A549 (cell line): Measurements from ENCODE around the gene SPPL2C. TPM values are rescaled to one million over a fixed set of nuclear protein-coding genes. Genes with fewer than 3 reads are reported as not detected.

Experiments used
- ATAC-seq, 2 experiments: fragments of 200-7000 bp in 1 of 2; fragments of >200 bp in 1 of 2; cut with Nextera tagmentation in 1 of 2; cut with Tn5 transposase in 1 of 2; 3 replicates each; pipeline versions ENCODE4 v1.8.0 to v1.9.1; 2018 to 2020; ENCODE audit warnings: mild to moderate bottlenecking in 1 of 2, moderate library complexity in 1 of 2
- CTCF ChIA-PET: fragments of 300-600 bp; sonication (Branson Sonifier 250); formaldehyde crosslinking; extraction: SDS; loops from one replicate; lab custom pipeline; 2021; ENCODE audit warnings: antibody characterized with exemption, inconsistent platforms; lab: Yijun Ruan, JAX
- POLR2A ChIA-PET: fragments of 350-600 bp; formaldehyde crosslinking; extraction: SDS; loops from one replicate; lab custom pipeline; 2021; ENCODE audit warnings: antibody characterized with exemption, inconsistent platforms; lab: Yijun Ruan, JAX
- DNase-seq, 2 experiments: peaks; one replicate each; pipeline versions ENCODE4 v3.0.0 to v3.0.0-alpha.2; 2011 to 2016; ENCODE audit warnings: low read depth in 1 of 2, low spot score in 1 of 2
- FAIRE-seq: peaks from 2 replicates; lab custom pipeline; 2011; peaks lifted over from hg19 to GRCh38; lab: Jason Lieb, UNC
- H3K27ac ChIP-seq, 2 experiments: fragments of >200 bp; sonication (Bioruptor Twin); formaldehyde crosslinking; 3 replicates each; pipeline ENCODE4 v1.5.1; 2016 to 2017
- H3K4me1 ChIP-seq: fragments of >200 bp; sonication (Bioruptor Twin); formaldehyde crosslinking; 3 replicates; pipeline ENCODE4 v1.6.1; 2016
- H3K4me2 ChIP-seq: fragments of >200 bp; sonication (Bioruptor Twin); formaldehyde crosslinking; 3 replicates; pipeline ENCODE4 v1.6.1; 2016
- H3K4me3 ChIP-seq: fragments of >200 bp; sonication (Bioruptor Twin); formaldehyde crosslinking; 3 replicates; pipeline ENCODE4 v1.5.1; 2016
- H3K9me3 ChIP-seq: fragments of >200 bp; sonication (Bioruptor Twin); formaldehyde crosslinking; 3 replicates; pipeline ENCODE4 v1.6.1; 2016
- BCL3 ChIP-seq: fragments of >200 bp; sonication (Bioruptor Twin); formaldehyde crosslinking; IDR thresholded peaks from 3 replicates; pipeline ENCODE4 v1.6.1; 2016
- BHLHE40 ChIP-seq: IDR thresholded peaks from 2 replicates; pipeline ENCODE4 v1.6.1; 2012; ENCODE audit warnings: low read depth, low read length, inconsistent platforms
- CHD4 ChIP-seq: fragments of 200-600 bp; sonication (generic); IDR thresholded peaks from 2 replicates; pipeline ENCODE4 v1.6.1; 2016; ENCODE audit warnings: antibody characterized with exemption, mild to moderate bottlenecking, borderline replicate concordance
- E2F6 ChIP-seq: IDR thresholded peaks from 2 replicates; pipeline ENCODE4 v1.6.1; 2012; ENCODE audit warnings: low read depth, borderline replicate concordance
- EHF ChIP-seq: fragments of 250-450 bp; sonication (Bioruptor Pico); IDR thresholded peaks from 2 replicates; pipeline ENCODE4 v1.5.0; 2020; ENCODE audit warnings: mild to moderate bottlenecking
- EHMT2 ChIP-seq: fragments of 200-600 bp; sonication (generic); IDR thresholded peaks from 2 replicates; pipeline ENCODE4 v1.6.1; 2016; ENCODE audit warnings: antibody characterized with exemption, low read depth, mild to moderate bottlenecking, moderate library complexity
- ELK1 ChIP-seq: fragments of 150-350 bp; IDR thresholded peaks from 2 replicates; pipeline ENCODE4 v1.6.1; 2014; ENCODE audit warnings: low read depth, mild to moderate bottlenecking, low read length
- FOSB ChIP-seq: fragments of 250-450 bp; sonication (Bioruptor Pico); IDR thresholded peaks from 2 replicates; pipeline ENCODE4 v1.5.0; 2020; ENCODE audit warnings: mild to moderate bottlenecking, moderate library complexity
- FOXS1 ChIP-seq: fragments of 250-450 bp; sonication (Bioruptor Pico); IDR thresholded peaks from 2 replicates; pipeline ENCODE4 v1.5.0; 2020; ENCODE audit warnings: mild to moderate bottlenecking, moderate library complexity
- HEYL ChIP-seq: fragments of 250-450 bp; sonication (Bioruptor Pico); IDR thresholded peaks from 2 replicates; pipeline ENCODE4 v1.8.0; 2021; ENCODE audit warnings: mild to moderate bottlenecking, moderate library complexity
- JUN ChIP-seq, 2 experiments: fragments of >200 bp; sonication (Bioruptor Twin); formaldehyde crosslinking; IDR thresholded peaks; 2 replicates in 1 of 2; 3 replicates in 1 of 2; pipeline ENCODE4 v1.6.1; 2016 to 2017
- KDM1A ChIP-seq: fragments of 200-600 bp; sonication (generic); IDR thresholded peaks from 2 replicates; pipeline ENCODE4 v1.6.1; 2016; ENCODE audit warnings: low read depth, mild to moderate bottlenecking
- MAZ ChIP-seq: fragments of 150-350 bp; IDR thresholded peaks from 2 replicates; pipeline ENCODE4 v1.6.1; 2014; ENCODE audit warnings: antibody characterized with exemption, low read depth, low read length, borderline replicate concordance
- NFE2L2 ChIP-seq: fragments of 150-350 bp; conservative IDR thresholded peaks from 2 replicates; pipeline ENCODE4 v1.6.1; 2014; ENCODE audit warnings: low read length
- NR3C1 ChIP-seq: fragments of >200 bp; sonication (Bioruptor Twin); formaldehyde crosslinking; IDR thresholded peaks from 3 replicates; pipeline ENCODE4 v1.6.1; 2017
- PBX3 ChIP-seq: IDR thresholded peaks from 2 replicates; pipeline ENCODE4 v1.6.1; 2012
- PHF8 ChIP-seq: fragments of 200-600 bp; sonication (generic); IDR thresholded peaks from 2 replicates; pipeline ENCODE4 v1.6.1; 2016; ENCODE audit warnings: low read depth, mild to moderate bottlenecking, antibody characterized with exemption, moderate library complexity, borderline replicate concordance
- RAD21 ChIP-seq, 2 experiments: fragments of >200 bp in 1 of 2; sonication (Bioruptor Twin) in 1 of 2; formaldehyde crosslinking in 1 of 2; IDR thresholded peaks in 1 of 2; conservative IDR thresholded peaks in 1 of 2; 2 replicates in 1 of 2; 3 replicates in 1 of 2; pipeline ENCODE4 v1.6.1; 2012 to 2018; ENCODE audit warnings: inconsistent platforms in 1 of 2
- REST ChIP-seq: fragments of 200-600 bp; sonication (generic); IDR thresholded peaks from 2 replicates; pipeline ENCODE4 v1.6.1; 2016; ENCODE audit warnings: antibody characterized with exemption, mild to moderate bottlenecking, moderate library complexity
- SREBF2 ChIP-seq: fragments of 450-650 bp; IDR thresholded peaks from 2 replicates; pipeline ENCODE4 v1.6.1; 2014; ENCODE audit warnings: mild to moderate bottlenecking, moderate library complexity
- ZFP36 ChIP-seq: fragments of 450-650 bp; IDR thresholded peaks from 2 replicates; pipeline ENCODE4 v1.6.1; 2014; ENCODE audit warnings: borderline replicate concordance; ENCODE audit not compliant: partially characterized antibody
- ZNF302 ChIP-seq: fragments of 250-450 bp; sonication (Bioruptor Pico); IDR thresholded peaks from 2 replicates; pipeline ENCODE4 v1.9.0; 2021; ENCODE audit warnings: inconsistent platforms, mild to moderate bottlenecking, moderate library complexity
- ZSCAN20 ChIP-seq: fragments of 250-450 bp; sonication (Bioruptor Pico); IDR thresholded peaks from 2 replicates; pipeline ENCODE4 v1.8.0; 2022; ENCODE audit warnings: mild to moderate bottlenecking, moderate library complexity
- WGBS: methylation state at CpG from one replicate; pipeline ENCODE4 v1.1.6; 2017; ENCODE audit errors: missing lambda C conversion rate; 5-methylcytosine and 5-hydroxymethylcytosine counted together
- polyA plus RNA-seq, 4 experiments: library from polyadenylated mRNA; depleted of rRNA in 3 of 4; stranded (reverse); fragments of >200 nt; fragmentation: RNase III in 1 of 4; extraction: RNeasy Plus Mini Kit Qiagen cat#74134 plus additional on column Dnase treatment in 1 of 4; gene quantifications; 2 replicates in 3 of 4; 3 replicates in 1 of 4; pipeline ENCODE4 v1.2.3, GENCODE V29; 2011 to 2017

Gene SPPL2C
- polyA plus RNA-seq, 2 of the 4 experiments (the other 2 are of a cell fraction), result not detected

- TF ChIP-seq ELK1 (no peak), NR3C1 (no peak), REST (no peak), PBX3 (no peak), BCL3 (no peak), MAZ (no peak), BHLHE40 (no peak), RAD21 (conservative IDR thresholded peaks at IDR 0.05 in 1 of 2, IDR thresholded peaks at IDR 0.05 in 1 of 2) (no peak)
- TF ChIP-seq, all 56 proteins: peak for 0
- DNase-seq, result no peak
- POLR2A ChIA-PET, result no interaction called here
- Histone ChIP-seq H3K4me1 (no peaks in the 10 kb centered on the region), H3K4me2 (no peak overlapping the region), H3K4me3 (no peak overlapping the region), H3K9me3 (no peaks in the 10 kb centered on the region), H3K27ac (no peak overlapping the region)
- ATAC-seq, result no peak
- CTCF ChIA-PET, result interaction anchor here (1.1 to 14.4 kb wide), 7 partner anchors 12 to 208 kb away, joined by 3 to 225 read pairs (median 4); partner anchors contain the start of gene CRHR1
- 60% methylated on average over 4 of the region's 4 CpGs for WGBS
- FAIRE-seq, result no peak
These were observed 2.4 kb downstream of the SPPL2C start for GRCh38 chr17:45847101-45847500.

GRCh38 chr17:45847747-45848146 lies 3.1 kb downstream of the SPPL2C start:
- FAIRE-seq, result no peak
- ChIA-PET POLR2A (no interaction called here), CTCF (interaction anchor here (1.1 to 14.4 kb wide), 4 partner anchors 13 to 209 kb away, joined by 3 to 225 read pairs (median 70); no protein-coding TSS in a partner anchor)
- DNase-seq, result no peak
- Histone ChIP-seq H3K4me1 (0 out of 3 replicates have a peak, but pooled peaks cover 2% of the 10 kb centered on the region), H3K4me2 (no peak overlapping the region), H3K9me3 (no peaks in the 10 kb centered on the region), H3K4me3 (no peak overlapping the region), H3K27ac (no peak overlapping the region)
- TF ChIP-seq ZSCAN20 (CRISPR knock-in tag), result no peak
- peak; percentile 53 for TF ChIP-seq ZFP36
- WGBS, result 33% methylated on average over 5 of the region's 5 CpGs
- no peak for ATAC-seq

- POLR2A ChIA-PET, result no interaction called here
- no peak for FAIRE-seq
- CTCF ChIA-PET, result interaction anchor here (8.0 to 14.4 kb wide), 2 partner anchors 13 to 209 kb away, joined by 136 to 225 read pairs; no protein-coding TSS in a partner anchor
These were observed 3.7 kb downstream of the SPPL2C start for GRCh38 chr17:45848405-45848804.

More at GRCh38 chr17:45848405-45848804, 3.7 kb downstream of the SPPL2C start:
- Histone ChIP-seq H3K4me2 (no peak overlapping the region), H3K27ac (no peak overlapping the region), H3K4me3 (no peak overlapping the region), H3K9me3 (no peaks in the 10 kb centered on the region), H3K4me1 (0 out of 3 replicates have a peak, but pooled peaks cover 2% of the 10 kb centered on the region)
- DNase-seq, result no peak
- TF ChIP-seq EHF (no peak), EHMT2 (no peak), KDM1A (no peak), CHD4 (no peak), FOSB (no peak), PHF8 (no peak), BCL3 (no peak), ZNF302 (no peak), FOXS1 (CRISPR knock-in tag) (no peak), HEYL (CRISPR knock-in tag) (no peak), E2F6 (no peak), NFE2L2 (no peak), JUN (IDR thresholded peaks at IDR 0.05) (no peak), BHLHE40 (no peak), SREBF2 (no peak)
- 72% methylated on average over 9 of the region's 9 CpGs for WGBS
- ATAC-seq, result no peak
